ENCODE data around the gene ADH1B. TPM values are rescaled to one million over a fixed set of nuclear protein-coding genes. Genes with fewer than 3 reads are reported as not detected.

ADH1B gene
- total RNA-seq, result 632 and 682 TPM in 2 replicates

DNA sequence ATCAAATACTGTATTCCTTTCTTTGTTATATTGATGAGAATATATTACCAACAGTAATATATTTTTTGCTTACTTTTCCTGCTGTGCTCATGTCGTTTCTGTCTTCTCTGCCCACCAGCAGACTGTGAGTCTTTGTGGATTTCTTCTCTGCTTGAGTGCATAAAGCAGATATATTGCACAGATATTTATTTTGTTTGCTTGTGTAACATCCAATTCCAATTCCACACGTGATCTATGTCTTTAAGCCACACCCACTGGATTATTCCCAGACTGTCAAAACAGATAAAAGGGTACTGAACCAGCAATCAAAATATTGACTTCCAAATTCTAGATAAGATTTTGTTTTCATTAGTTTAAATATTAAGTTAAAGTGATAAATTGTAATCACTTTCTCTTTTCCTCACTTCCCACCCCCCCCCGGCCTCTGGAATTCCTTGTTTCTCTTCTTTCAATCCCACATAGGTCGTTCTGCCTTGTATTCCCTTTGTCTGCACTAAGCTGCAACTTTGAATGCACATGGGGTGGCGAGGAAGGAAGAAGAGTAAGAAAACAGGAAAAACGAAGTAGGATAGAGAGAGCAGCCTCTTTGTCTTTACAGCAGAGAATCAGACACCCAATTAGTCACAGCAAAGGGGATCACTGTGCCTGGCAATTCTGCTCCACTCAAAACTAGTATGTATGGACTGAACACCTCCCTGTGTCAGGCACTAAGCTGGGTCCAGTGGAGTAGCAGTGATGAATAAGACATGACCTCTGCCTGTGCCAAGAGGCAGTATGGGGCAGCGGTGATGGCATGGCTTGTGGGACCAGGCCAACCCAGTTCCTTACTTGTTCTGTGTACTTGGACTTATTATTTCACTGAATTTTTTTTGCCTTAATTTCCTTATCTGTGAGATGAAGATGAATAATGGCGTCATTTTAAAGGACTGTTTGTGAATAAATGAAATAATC, at the start of gene ADH1B:
Gene ADH1B, minus strand, starts transcription at position 161 of the 951 bp plus-strand sequence. Its CDS starts 70 bp downstream, at position 91.

DNA sequence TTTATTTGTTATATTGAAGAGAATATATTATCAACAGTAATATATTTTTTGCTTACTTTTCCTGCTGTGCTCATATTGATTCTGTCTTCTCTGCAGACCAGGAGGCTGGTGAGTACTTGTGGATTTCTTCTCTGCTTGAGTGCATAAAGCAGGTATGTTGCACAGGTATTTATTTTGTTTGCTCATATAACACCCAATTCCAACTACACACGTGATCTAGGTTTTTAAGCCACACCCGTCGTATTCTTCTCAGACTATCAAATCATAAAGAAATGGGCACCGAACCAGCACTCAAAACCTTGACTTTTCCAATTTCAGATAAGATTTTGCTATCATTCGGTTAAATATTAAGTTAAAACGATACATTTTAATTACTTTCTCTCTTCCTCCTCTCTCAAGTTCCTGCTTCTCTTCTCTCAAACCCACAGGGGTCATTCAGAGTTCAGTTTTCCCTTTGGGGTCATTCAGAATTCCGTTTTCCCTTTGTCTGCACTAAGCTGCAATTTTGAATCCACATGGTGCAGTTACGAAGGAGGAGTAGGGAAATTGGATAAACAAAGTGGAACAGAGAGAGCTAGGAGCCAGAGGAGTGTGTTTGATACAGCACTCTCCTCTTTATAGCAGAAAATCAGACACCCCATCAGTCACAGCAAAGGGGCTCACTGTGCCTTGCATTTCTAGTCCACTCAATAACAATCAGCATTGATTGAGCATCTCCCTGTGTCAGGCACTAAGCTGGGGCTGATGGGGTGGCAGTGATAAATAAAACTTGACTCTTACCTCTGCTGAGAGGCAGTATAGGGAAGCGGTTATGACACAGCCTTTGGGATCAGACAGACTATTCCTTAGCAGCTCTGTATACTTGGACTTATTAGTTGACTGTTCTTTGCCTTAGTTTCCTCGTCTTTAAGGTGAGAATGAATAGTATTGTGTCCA, 31.7 kb upstream of the ADH1B start, which contains the start of gene ADH1C:
Gene ADH1C, minus strand, starts transcription at position 145 of the 936 bp plus-strand sequence. Its CDS starts 71 bp downstream, at position 74.

DNA sequence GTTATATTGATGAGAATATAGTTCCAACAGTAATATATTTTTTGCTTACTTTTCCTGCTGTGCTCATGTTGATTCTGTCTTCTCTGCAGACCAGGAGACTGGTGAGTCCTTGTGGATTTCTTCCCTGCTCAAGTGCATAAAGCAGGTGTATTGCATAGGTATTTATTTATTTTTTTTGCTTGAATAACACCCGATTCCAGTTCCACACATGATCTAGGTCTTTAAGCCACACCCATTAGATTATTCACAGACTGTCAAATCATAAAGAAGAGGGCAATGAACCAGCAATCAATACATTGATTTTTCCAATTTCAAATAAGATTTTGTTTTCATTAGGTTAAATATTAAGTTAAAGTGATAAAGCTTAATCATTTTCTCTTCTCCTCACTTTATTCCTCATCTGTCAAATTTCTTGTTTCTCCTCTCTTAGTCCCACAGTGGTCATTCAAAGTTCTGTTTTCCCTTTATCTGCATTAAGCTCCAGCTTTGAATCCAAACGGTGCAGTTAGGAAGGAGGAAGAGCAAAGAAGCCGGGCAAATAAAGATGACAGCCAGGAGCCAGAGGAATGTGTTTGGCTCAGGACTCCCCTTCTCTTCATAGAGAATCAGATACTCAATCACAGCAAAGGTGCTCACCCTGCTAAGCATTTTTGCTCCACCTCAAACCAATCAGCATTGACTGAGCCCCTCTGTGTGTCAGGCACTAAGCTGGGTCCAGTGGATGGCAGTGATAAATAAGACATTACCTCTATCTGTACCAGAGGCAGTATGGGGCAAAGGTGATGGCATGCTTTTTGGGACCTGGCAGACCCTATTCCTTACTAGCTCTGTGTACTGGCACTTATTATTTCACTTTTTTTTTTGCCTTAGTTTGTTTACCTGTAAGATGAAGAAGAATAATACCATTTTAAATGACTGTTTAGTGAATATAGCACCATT, 30.1 kb downstream of the ADH1B start, which contains the start of gene ADH1A:
Gene ADH1A, minus strand, starts transcription at position 138 of the 939 bp plus-strand sequence. Its CDS starts 71 bp downstream, at position 67.

Other genes with a start within 250 kb of the ADH1B start
- 151 and 168 TPM in 2 replicates for gene ADH5, start 232.6 kb downstream of the ADH1B start, total RNA-seq
- not detected in 2 replicates for gene ADH4, start 177.1 kb downstream of the ADH1B start, total RNA-seq
- 0.56 TPM in 1 of 2 replicates, not detected in the other for gene ADH6, start 102.2 kb downstream of the ADH1B start, total RNA-seq
- gene ADH1A, start 30.4 kb downstream of the ADH1B start, total RNA-seq, result not detected in 2 replicates
- gene ADH1C, start 31.3 kb upstream of the ADH1B start, total RNA-seq, result 3.7 and 6.1 TPM in 2 replicates
- not detected in 2 replicates for gene ADH7, start 113.9 kb upstream of the ADH1B start, total RNA-seq
- gene C4orf17, start 189.6 kb upstream of the ADH1B start, total RNA-seq, result not detected in 2 replicates
- gene TRMT10A, start 242.6 kb upstream of the ADH1B start, total RNA-seq, result 3.8 and 5.8 TPM in 2 replicates

All from cardiac ventricle fibroblast (primary cell).